AG04449 (cell line): ENCODE measurements around the gene GRK3.

Source experiments
- CTCF ChIA-PET: fragments of 350-600 bp; formaldehyde crosslinking; extraction: SDS; loops from one replicate; lab custom pipeline; 2021; ENCODE audit warnings: antibody characterized with exemption; lab: Yijun Ruan, JAX
- POLR2A ChIA-PET: fragments of 400-600, 350-600 bp; formaldehyde crosslinking; extraction: SDS; loops from one replicate; lab custom pipeline; 2020; ENCODE audit warnings: antibody characterized with exemption, inconsistent platforms; lab: Yijun Ruan, JAX
- DNase-seq: peaks from one replicate; pipeline ENCODE4 v3.0.0-alpha.2; 2010; ENCODE audit warnings: low read depth, low spot score
- H3K4me3 ChIP-seq: 2 replicates; pipeline ENCODE4 v1.5.1; 2011; ENCODE audit warnings: low read depth, mild to moderate bottlenecking, control low read depth, low read length
- CTCF ChIP-seq: IDR thresholded peaks from one replicate; pipeline ENCODE4 v1.5.1; 2011; ENCODE audit warnings: mild to moderate bottlenecking, moderate library complexity, low read length, control low read depth, inconsistent platforms; ENCODE audit not compliant: insufficient read depth; ENCODE audit errors: missing control alignments

The GRK3 gene

GRCh38 chr22:25741692-25742626, 177.5 kb downstream of the GRK3 start, which contains the start of gene MYO18B:
Gene MYO18B (plus strand): TSS chr22:25742188. CDS start chr22:25761093, 18,905 bp downstream.
- TF ChIP-seq CTCF = no peak
- ChIA-PET POLR2A (no interaction called here), CTCF (interaction anchor here (1.2 kb wide), 1 partner anchor 31 kb away, joined by 4 read pairs; no protein-coding TSS in a partner anchor)
- H3K4me3 ChIP-seq = no peak within 1 kb of the TSS
- DNase-seq = no peak

- ChIA-PET CTCF (interaction anchor here (1.2 kb wide), 1 partner anchor 29 kb away, joined by 4 read pairs; no protein-coding TSS in a partner anchor), POLR2A (no interaction called here)
- DNase-seq = no peak
- TF ChIP-seq CTCF = no peak
- no peak overlapping the region for H3K4me3 ChIP-seq
These were observed 178.6 kb downstream of the GRK3 start for GRCh38 chr22:25742918-25743708.

DNA sequence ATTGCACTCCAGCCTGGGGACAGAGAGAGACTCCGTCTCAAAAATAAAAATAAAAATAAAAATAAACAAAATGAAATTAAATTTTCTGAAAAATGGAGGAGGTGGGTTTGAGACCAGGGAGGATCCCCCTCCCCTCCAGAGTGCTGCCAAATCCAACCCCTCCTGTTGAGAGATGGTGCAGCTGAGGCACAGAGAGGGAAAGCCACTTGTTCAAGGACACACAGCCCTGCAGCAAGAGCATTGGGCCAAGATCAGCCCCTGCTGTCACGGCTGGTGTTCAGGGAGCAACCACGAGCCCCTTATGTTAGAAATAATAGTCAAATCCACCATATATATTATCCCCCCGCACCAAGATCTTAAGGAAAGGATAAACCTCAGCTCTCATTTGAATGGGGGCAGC, 180.2 kb downstream of the GRK3 start:
- ChIA-PET CTCF (interaction anchor here (0.9 kb wide), 1 partner anchor 33 kb away, joined by 4 read pairs; no protein-coding TSS in a partner anchor), POLR2A (no interaction called here)
- no peak for TF ChIP-seq CTCF
- no peak overlapping the region for H3K4me3 ChIP-seq
- DNase-seq = no peak

DNA sequence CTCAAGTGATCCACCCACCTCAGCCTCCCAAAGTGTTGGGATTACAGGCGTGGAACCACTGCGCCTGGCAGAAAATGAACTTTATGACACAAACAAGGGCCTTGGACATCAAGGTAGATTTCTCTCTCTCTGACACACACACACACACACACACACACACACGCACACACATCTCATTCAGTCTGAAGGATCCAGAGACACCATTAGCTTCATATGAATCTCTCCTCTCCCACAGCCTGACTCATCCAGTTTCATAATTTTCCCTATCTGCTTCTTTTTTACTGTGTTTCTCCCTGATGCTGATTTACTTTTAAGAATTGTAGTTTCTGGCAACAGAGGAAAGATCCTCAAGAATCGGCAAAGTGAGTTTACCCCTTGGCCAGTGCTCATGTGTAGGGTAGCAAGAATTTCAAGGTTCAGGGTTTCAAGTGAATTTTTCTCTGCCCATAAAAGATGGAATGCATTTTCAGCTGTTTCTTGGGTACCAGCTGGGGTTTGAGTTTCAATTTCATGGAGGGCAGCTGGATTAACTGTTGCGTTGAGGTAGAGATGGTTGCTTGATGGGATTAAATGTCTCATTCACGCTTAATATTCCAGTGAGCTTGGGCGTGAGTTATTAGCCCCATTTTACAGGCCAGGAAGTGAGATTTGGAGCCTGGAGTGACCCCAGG, 181.0 kb downstream of the GRK3 start:
- peak; percentile 45 for DNase-seq
- H3K4me3 ChIP-seq = no peak overlapping the region
- no peak for TF ChIP-seq CTCF
- CTCF ChIA-PET = interaction anchor here (0.8 to 0.9 kb wide), 2 partner anchors 27 to 32 kb away, joined by 4 to 5 read pairs; no protein-coding TSS in a partner anchor
- POLR2A ChIA-PET = no interaction called here

- no peak for DNase-seq
- ChIA-PET POLR2A (no interaction called here), CTCF (interaction anchor here (0.8 kb wide), 1 partner anchor 26 kb away, joined by 5 read pairs; no protein-coding TSS in a partner anchor)
- TF ChIP-seq CTCF = no peak
- H3K4me3 ChIP-seq = no peak overlapping the region
These were observed 181.5 kb downstream of the GRK3 start for GRCh38 chr22:25746012-25746373.
